IMR-90 (cell line): ENCODE results near the gene MYO5A. TPM values are rescaled to one million over a fixed set of nuclear protein-coding genes. Genes with fewer than 3 reads are reported as not detected.

Experiments
- ATAC-seq: fragments of 200-7000 bp; cut with Tn5 transposase; 2 replicates; pipeline ENCODE4 v1.9.1; 2020; ENCODE audit warnings: low read depth, mild to moderate bottlenecking, moderate library complexity
- BruUV-seq: library from RNA; stranded (reverse); fragments of 400-500 nt; replicated peaks from 2 replicates; lab custom pipeline; 2021; lab: Mats Ljungman, UMichigan
- CTCF ChIA-PET: fragments of 300-600 bp; formaldehyde crosslinking; extraction: SDS; loops from one replicate; lab custom pipeline; 2021; ENCODE audit warnings: antibody characterized with exemption; lab: Yijun Ruan, JAX
- POLR2A ChIA-PET: fragments of 300-600 bp; sonication (Branson Sonifier 250); formaldehyde crosslinking; loops from one replicate; lab custom pipeline; 2022; ENCODE audit warnings: antibody characterized with exemption; ENCODE audit not compliant: unreplicated experiment; lab: Charles Lee
- DNase-seq: peaks from one replicate; pipeline ENCODE4 v3.0.0; 2013
- H2AFZ ChIP-seq: replicated peaks from 2 replicates; pipeline ENCODE3; 2013; ENCODE audit warnings: low read length, mild to moderate bottlenecking; ENCODE audit not compliant: poor library complexity
- H2AK5ac ChIP-seq: 2 replicates; pipeline ENCODE4 v1.6.1; 2013; ENCODE audit warnings: low read depth, low read length, inconsistent platforms
- H2AK9ac ChIP-seq: replicated peaks from 2 replicates; pipeline ENCODE3; 2013; ENCODE audit warnings: mild to moderate bottlenecking, low read depth, low read length, moderate library complexity; ENCODE audit not compliant: poor library complexity
- H2BK120ac ChIP-seq: 2 replicates; pipeline ENCODE4 v1.6.1; 2013; ENCODE audit warnings: low read depth, low read length, inconsistent platforms
- H2BK15ac ChIP-seq: 3 replicates; pipeline ENCODE4 v1.6.1; 2013; ENCODE audit warnings: low read depth, low read length, inconsistent platforms
- H2BK20ac ChIP-seq: 2 replicates; pipeline ENCODE4 v1.6.1; 2013; ENCODE audit warnings: low read depth, mild to moderate bottlenecking, inconsistent platforms, low read length, moderate library complexity
- H2BK5ac ChIP-seq: 2 replicates; pipeline ENCODE4 v1.6.1; 2013; ENCODE audit warnings: mild to moderate bottlenecking, low read depth, low read length, inconsistent platforms; ENCODE audit not compliant: poor library complexity, severe bottlenecking
- H3K14ac ChIP-seq: replicated peaks from 2 replicates; pipeline ENCODE4 v1.6.1; 2013; ENCODE audit warnings: low read depth, low read length, inconsistent platforms
- H3K18ac ChIP-seq: 2 replicates; pipeline ENCODE4 v1.6.1; 2013; ENCODE audit warnings: low read depth, low read length, control low read depth
- H3K23ac ChIP-seq: 2 replicates; pipeline ENCODE4 v1.6.1; 2013; ENCODE audit warnings: low read depth, low read length, inconsistent platforms
- H3K27ac ChIP-seq: 2 replicates; pipeline ENCODE4 v1.5.1; 2013; ENCODE audit warnings: mild to moderate bottlenecking, control low read depth, low read length; ENCODE audit not compliant: insufficient read depth
- H3K27me3 ChIP-seq: 2 replicates; pipeline ENCODE4 v1.6.1; 2013; ENCODE audit warnings: low read length; ENCODE audit not compliant: control insufficient read depth, insufficient read depth
- H3K36me3 ChIP-seq: 2 replicates; pipeline ENCODE4 v1.6.1; 2013; ENCODE audit warnings: low read length, mixed read lengths; ENCODE audit not compliant: control insufficient read depth, insufficient read depth
- H3K4ac ChIP-seq: 2 replicates; pipeline ENCODE4 v1.6.1; 2013; ENCODE audit warnings: low read depth, low read length, inconsistent platforms
- H3K4me1 ChIP-seq: 2 replicates; pipeline ENCODE4 v1.6.1; 2013; ENCODE audit warnings: low read length, mixed read lengths; ENCODE audit not compliant: control insufficient read depth, insufficient read depth
- H3K4me2 ChIP-seq: 2 replicates; pipeline ENCODE4 v1.6.1; 2013; ENCODE audit warnings: low read depth, mild to moderate bottlenecking, control low read depth, low read length, moderate library complexity
- H3K4me3 ChIP-seq: 2 replicates; pipeline ENCODE4 v1.5.1; 2013; ENCODE audit warnings: low read depth, mild to moderate bottlenecking, control low read depth, low read length, moderate library complexity; ENCODE audit not compliant: insufficient read depth
- H3K56ac ChIP-seq: 2 replicates; pipeline ENCODE4 v1.6.1; 2013; ENCODE audit warnings: low read length, inconsistent platforms; ENCODE audit not compliant: insufficient read depth; ENCODE audit errors: extremely low read depth
- H3K79me1 ChIP-seq, 2 experiments: 2 replicates each; pipeline ENCODE4 v1.6.1; 2013; ENCODE audit warnings: low read length in 2 of 2, inconsistent platforms in 1 of 2, low read depth in 1 of 2
- H3K9ac ChIP-seq: 2 replicates; pipeline ENCODE4 v1.6.1; 2013; ENCODE audit warnings: low read depth, low read length, control low read depth
- H3K9me1 ChIP-seq: 2 replicates; pipeline ENCODE4 v1.6.1; 2013; ENCODE audit warnings: low read length, inconsistent platforms; ENCODE audit not compliant: insufficient read depth
- H3K9me3 ChIP-seq: 2 replicates; pipeline ENCODE4 v1.6.1; 2013; ENCODE audit warnings: low read length; ENCODE audit not compliant: control insufficient read depth, insufficient read depth
- H4K20me1 ChIP-seq: 2 replicates; pipeline ENCODE4 v1.6.1; 2013; ENCODE audit warnings: low read length, inconsistent platforms; ENCODE audit not compliant: insufficient read depth
- H4K5ac ChIP-seq: 2 replicates; pipeline ENCODE4 v1.6.1; 2013; ENCODE audit warnings: mild to moderate bottlenecking, low read depth, low read length, control low read depth
- H4K8ac ChIP-seq, 2 experiments: 2 replicates each; pipeline ENCODE4 v1.6.1; 2013; ENCODE audit warnings: low read depth in 2 of 2, low read length in 2 of 2, control low read depth in 1 of 2, inconsistent platforms in 1 of 2
- H4K91ac ChIP-seq: 2 replicates; pipeline ENCODE4 v1.6.1; 2013; ENCODE audit warnings: low read depth, low read length, inconsistent platforms; ENCODE audit not compliant: insufficient read depth
- CEBPB ChIP-seq: IDR thresholded peaks from 2 replicates; pipeline ENCODE4 v1.6.1; 2012; ENCODE audit warnings: low read depth, low read length, improper control_type of control experiment
- CHD1 ChIP-seq: IDR thresholded peaks from 2 replicates; pipeline ENCODE4 v1.6.1; 2012; ENCODE audit warnings: low read depth, low read length, improper control_type of control experiment
- FOS ChIP-seq: fragments of 150-350 bp; IDR thresholded peaks from 2 replicates; pipeline ENCODE4 v1.6.1; 2016; ENCODE audit warnings: low read depth, low read length
- MAFK ChIP-seq: IDR thresholded peaks from 2 replicates; pipeline ENCODE4 v1.6.1; 2012; ENCODE audit warnings: low read depth, low read length, improper control_type of control experiment
- MXI1 ChIP-seq: IDR thresholded peaks from 2 replicates; pipeline ENCODE4 v1.6.1; 2012; ENCODE audit warnings: low read depth, mild to moderate bottlenecking, low read length, moderate library complexity, borderline replicate concordance
- RAD21 ChIP-seq: IDR thresholded peaks from 2 replicates; pipeline ENCODE4 v1.6.1; 2012; ENCODE audit warnings: low read length, improper control_type of control experiment
- USF2 ChIP-seq: fragments of 150-350 bp; IDR thresholded peaks from 2 replicates; pipeline ENCODE4 v1.6.1; 2017; ENCODE audit warnings: mild to moderate bottlenecking, antibody characterized with exemption, low read length, low read depth
- WGBS, 2 experiments: methylation state at CpG; one replicate each; pipeline versions ENCODE4 v1.1.5 to v1.1.7; 2013; ENCODE audit warnings: missing lambda C conversion rate in 2 of 2; ENCODE audit not compliant: insufficient read length in 1 of 2; ENCODE audit errors: extremely low coverage in 2 of 2; 5-methylcytosine and 5-hydroxymethylcytosine counted together
- dilution Hi-C: fragments of 300-500 bp; cut with HindIII; formaldehyde crosslinking; loops from one replicate; pipeline ENCODE4 v1.14.3; 2018; ENCODE audit warnings: low sequenced_read_pairs; ENCODE audit not compliant: unreplicated experiment
- in situ Hi-C: fragments of 300-500 bp; cut with MboI; formaldehyde crosslinking; loops from 3 replicates; pipeline ENCODE4 v1.14.3; 2019; ENCODE audit warnings: low sequenced_read_pairs, inconsistent platforms, mixed read lengths
- intact Hi-C: fragments of 100-400 bp; cut with micrococcal nuclease; formaldehyde crosslinking; loops from 2 replicates; pipeline ENCODE4 v1.10.0; 2022
- polyA plus RNA-seq, 3 experiments: library from polyadenylated mRNA; depleted of rRNA; stranded (reverse); fragments of >200 nt; gene quantifications; 2 replicates each; pipeline ENCODE4 v1.2.3, GENCODE V29; 2012; ENCODE audit warnings: low replicate concordance in 1 of 3
- total RNA-seq: library from RNA; depleted of rRNA; stranded (reverse); fragments of >200 nt; gene quantifications from 2 replicates; pipeline ENCODE4 v1.2.3, GENCODE V29; 2012

The MYO5A gene
- total and polyA plus RNA-seq, 2 of the 4 experiments (the other 2 are of a cell fraction): 19.4 to 69.2 TPM

- ChIA-PET CTCF (interaction anchor here (0.5 kb wide), 1 partner anchor 22 kb away, joined by 3 read pairs; no protein-coding TSS in a partner anchor), POLR2A (no interaction called here)
Observed at GRCh38 chr15:52288986-52289385, 239.7 kb downstream of the MYO5A start.

More at GRCh38 chr15:52288986-52289385, 239.7 kb downstream of the MYO5A start:
- Histone ChIP-seq H3K27ac (no peak overlapping the region), H3K9ac (no peak overlapping the region), H3K23ac (no peak overlapping the region), H2BK15ac (no peak overlapping the region), H3K27me3 (peaks cover 22% of the 10 kb centered on the region), H3K4ac (no peak overlapping the region; the same call in 1 of the 2 replicates), H2AK9ac (peak overlapping the region; percentile 5), H3K14ac (no peak overlapping the region; the same call in 1 of the 2 replicates), H2BK5ac (no peak overlapping the region), H3K9me3 (no peaks in the 10 kb centered on the region), H3K9me1 (peaks cover 5% of the 10 kb centered on the region; the same call in 1 of the 2 replicates), H2BK20ac (no peak overlapping the region), H2BK120ac (no peak overlapping the region), H3K4me1 (peaks cover 8% of the 10 kb centered on the region), H3K4me2 (no peak overlapping the region), H4K91ac (no peak overlapping the region), H3K36me3 (no peaks in the 10 kb centered on the region), H4K8ac (no peak overlapping the region), H3K4me3 (no peak overlapping the region), H2AK5ac (no peak overlapping the region), H3K56ac (no peak overlapping the region), H3K18ac (no peak overlapping the region), H4K5ac (no peak overlapping the region), H3K79me1 (no peaks in the 10 kb centered on the region), H4K20me1 (no peaks in the 10 kb centered on the region), H2AFZ (peak overlapping the region; percentile 83)
- intact Hi-C loops (no loop called here), in situ Hi-C loops (no loop called here), dilution Hi-C loops (no loop called here)
- WGBS, 2 experiments: 69% methylated on average over 2 of the region's 5 CpGs; no CpG with 5 or more reads in 1 of the 2 experiments
- ATAC-seq (no peak), DNase-seq (no peak)
- no TSS peak for BruUV-seq
- TF ChIP-seq CEBPB (no peak), USF2 (no peak), RAD21 (no peak), MXI1 (no peak), CHD1 (no peak), FOS (no peak), MAFK (no peak)
